A549 (cell line): Measurements from ENCODE around the gene MRPL2. TPM values are rescaled to one million over a fixed set of nuclear protein-coding genes. Genes with fewer than 3 reads are reported as not detected.

Source experiments
- ATAC-seq, 2 experiments: fragments of 200-7000 bp in 1 of 2; fragments of >200 bp in 1 of 2; cut with Nextera tagmentation in 1 of 2; cut with Tn5 transposase in 1 of 2; 3 replicates each; pipeline versions ENCODE4 v1.8.0 to v1.9.1; 2018 to 2020; ENCODE audit warnings: mild to moderate bottlenecking in 1 of 2, moderate library complexity in 1 of 2
- CTCF ChIA-PET: fragments of 300-600 bp; sonication (Branson Sonifier 250); formaldehyde crosslinking; extraction: SDS; loops from one replicate; lab custom pipeline; 2021; ENCODE audit warnings: antibody characterized with exemption, inconsistent platforms; lab: Yijun Ruan, JAX
- POLR2A ChIA-PET: fragments of 350-600 bp; formaldehyde crosslinking; extraction: SDS; loops from one replicate; lab custom pipeline; 2021; ENCODE audit warnings: antibody characterized with exemption, inconsistent platforms; lab: Yijun Ruan, JAX
- DNase-seq, 2 experiments: peaks; one replicate each; pipeline versions ENCODE4 v3.0.0 to v3.0.0-alpha.2; 2011 to 2016; ENCODE audit warnings: low read depth in 1 of 2, low spot score in 1 of 2
- FAIRE-seq: peaks from 2 replicates; lab custom pipeline; 2011; peaks lifted over from hg19 to GRCh38; lab: Jason Lieb, UNC
- H3K27ac ChIP-seq, 2 experiments: fragments of >200 bp; sonication (Bioruptor Twin); formaldehyde crosslinking; 3 replicates each; pipeline ENCODE4 v1.5.1; 2016 to 2017
- H3K4me1 ChIP-seq: fragments of >200 bp; sonication (Bioruptor Twin); formaldehyde crosslinking; 3 replicates; pipeline ENCODE4 v1.6.1; 2016
- H3K4me2 ChIP-seq: fragments of >200 bp; sonication (Bioruptor Twin); formaldehyde crosslinking; 3 replicates; pipeline ENCODE4 v1.6.1; 2016
- H3K4me3 ChIP-seq: fragments of >200 bp; sonication (Bioruptor Twin); formaldehyde crosslinking; 3 replicates; pipeline ENCODE4 v1.5.1; 2016
- H3K9me3 ChIP-seq: fragments of >200 bp; sonication (Bioruptor Twin); formaldehyde crosslinking; 3 replicates; pipeline ENCODE4 v1.6.1; 2016
- BHLHE40 ChIP-seq: IDR thresholded peaks from 2 replicates; pipeline ENCODE4 v1.6.1; 2012; ENCODE audit warnings: low read depth, low read length, inconsistent platforms
- CHD4 ChIP-seq: fragments of 200-600 bp; sonication (generic); IDR thresholded peaks from 2 replicates; pipeline ENCODE4 v1.6.1; 2016; ENCODE audit warnings: antibody characterized with exemption, mild to moderate bottlenecking, borderline replicate concordance
- CTCF ChIP-seq: fragments of >200 bp; sonication (Bioruptor Twin); formaldehyde crosslinking; IDR thresholded peaks from 3 replicates; pipeline ENCODE4 v1.5.1; 2016
- EHMT2 ChIP-seq: fragments of 200-600 bp; sonication (generic); IDR thresholded peaks from 2 replicates; pipeline ENCODE4 v1.6.1; 2016; ENCODE audit warnings: antibody characterized with exemption, low read depth, mild to moderate bottlenecking, moderate library complexity
- FOXS1 ChIP-seq: fragments of 250-450 bp; sonication (Bioruptor Pico); IDR thresholded peaks from 2 replicates; pipeline ENCODE4 v1.5.0; 2020; ENCODE audit warnings: mild to moderate bottlenecking, moderate library complexity
- GATA3 ChIP-seq: IDR thresholded peaks from 2 replicates; pipeline ENCODE4 v1.6.1; 2012; ENCODE audit warnings: borderline replicate concordance
- HOXA7 ChIP-seq: fragments of 250-450 bp; sonication (Bioruptor Pico); IDR thresholded peaks from 2 replicates; pipeline ENCODE4 v1.5.0; 2020; ENCODE audit warnings: mild to moderate bottlenecking, moderate library complexity
- JUNB ChIP-seq: fragments of >200 bp; sonication (Bioruptor Twin); formaldehyde crosslinking; IDR thresholded peaks from 2 replicates; pipeline ENCODE4 v1.6.1; 2016
- KDM1A ChIP-seq: fragments of 200-600 bp; sonication (generic); IDR thresholded peaks from 2 replicates; pipeline ENCODE4 v1.6.1; 2016; ENCODE audit warnings: low read depth, mild to moderate bottlenecking
- KDM5A ChIP-seq: fragments of 200-600 bp; sonication (generic); IDR thresholded peaks from 2 replicates; pipeline ENCODE4 v1.6.1; 2016; ENCODE audit warnings: antibody characterized with exemption, mild to moderate bottlenecking
- MYC ChIP-seq: IDR thresholded peaks from 2 replicates; pipeline ENCODE4 v1.6.1; 2012; ENCODE audit warnings: mild to moderate bottlenecking, inconsistent platforms, low read length, improper control_type of control experiment, borderline replicate concordance
- NPAS2 ChIP-seq: fragments of 250-450 bp; sonication (Bioruptor Pico); IDR thresholded peaks from 2 replicates; pipeline ENCODE4 v1.8.0; 2022; ENCODE audit warnings: mild to moderate bottlenecking, moderate library complexity, borderline replicate concordance
- POLR2A ChIP-seq: IDR thresholded peaks from 2 replicates; pipeline ENCODE4 v1.6.1; 2012; ENCODE audit warnings: mild to moderate bottlenecking, low read length
- RAD21 ChIP-seq, 2 experiments: fragments of >200 bp in 1 of 2; sonication (Bioruptor Twin) in 1 of 2; formaldehyde crosslinking in 1 of 2; IDR thresholded peaks in 1 of 2; conservative IDR thresholded peaks in 1 of 2; 2 replicates in 1 of 2; 3 replicates in 1 of 2; pipeline ENCODE4 v1.6.1; 2012 to 2018; ENCODE audit warnings: inconsistent platforms in 1 of 2
- RCOR1 ChIP-seq: fragments of 150-350 bp; IDR thresholded peaks from 2 replicates; pipeline ENCODE4 v1.6.1; 2014; ENCODE audit warnings: antibody characterized with exemption, low read length, low read depth
- REST ChIP-seq: fragments of 200-600 bp; sonication (generic); IDR thresholded peaks from 2 replicates; pipeline ENCODE4 v1.6.1; 2016; ENCODE audit warnings: antibody characterized with exemption, mild to moderate bottlenecking, moderate library complexity
- RNF2 ChIP-seq: fragments of 200-600 bp; sonication (generic); IDR thresholded peaks from 2 replicates; pipeline ENCODE4 v1.6.1; 2016; ENCODE audit warnings: low read depth, mild to moderate bottlenecking, antibody characterized with exemption, moderate library complexity, borderline replicate concordance
- SMC3 ChIP-seq: fragments of >200 bp; sonication (Bioruptor Twin); formaldehyde crosslinking; IDR thresholded peaks from 3 replicates; pipeline ENCODE4 v1.6.1; 2018; ENCODE audit warnings: inconsistent platforms
- SREBF2 ChIP-seq: fragments of 450-650 bp; IDR thresholded peaks from 2 replicates; pipeline ENCODE4 v1.6.1; 2014; ENCODE audit warnings: mild to moderate bottlenecking, moderate library complexity
- TP53 ChIP-seq: fragments of 250-450 bp; sonication (Bioruptor Pico); IDR thresholded peaks from 2 replicates; pipeline ENCODE4 v1.5.0; 2021; ENCODE audit warnings: mild to moderate bottlenecking, moderate library complexity
- USF2 ChIP-seq: fragments of 450-650 bp; IDR thresholded peaks from 2 replicates; pipeline ENCODE4 v1.6.1; 2014; ENCODE audit warnings: antibody characterized with exemption
- WGBS: methylation state at CpG from one replicate; pipeline ENCODE4 v1.1.6; 2017; ENCODE audit errors: missing lambda C conversion rate; 5-methylcytosine and 5-hydroxymethylcytosine counted together
- polyA plus RNA-seq, 4 experiments: library from polyadenylated mRNA; depleted of rRNA in 3 of 4; stranded (reverse); fragments of >200 nt; fragmentation: RNase III in 1 of 4; extraction: RNeasy Plus Mini Kit Qiagen cat#74134 plus additional on column Dnase treatment in 1 of 4; gene quantifications; 2 replicates in 3 of 4; 3 replicates in 1 of 4; pipeline ENCODE4 v1.2.3, GENCODE V29; 2011 to 2017
- TF ChIP-seq, protein P1 (sequence below): IDR thresholded peaks from 2 replicates; pipeline ENCODE4 v1.6.1; 2012; ENCODE audit warnings: low read depth, borderline replicate concordance
- TF ChIP-seq, protein P2 (sequence below): fragments of 150-350 bp; IDR thresholded peaks from 2 replicates; pipeline ENCODE4 v1.6.1; 2014; ENCODE audit warnings: low read depth, mild to moderate bottlenecking, low read length

Gene MRPL2
- polyA plus RNA-seq, 2 of the 4 experiments (the other 2 are of a cell fraction) = 33.7 to 51.9 TPM

GRCh38 chr6:43105538-43106222, 46.4 kb upstream of the MRPL2 start:
- no peak overlapping the region for H3K4me2 ChIP-seq
- POLR2A ChIA-PET = no interaction called here
- no peak overlapping the region for H3K4me3 ChIP-seq
- ATAC-seq (no peak), FAIRE-seq (no peak), DNase-seq (no peak)
- CTCF ChIA-PET = no interaction called here
- TF ChIP-seq HOXA7 (CRISPR knock-in tag) = no peak
- TF ChIP-seq NPAS2 (CRISPR knock-in tag) = no peak
- no peak for TF ChIP-seq MYC
- no peak for TF ChIP-seq EHMT2
- TF ChIP-seq KDM1A = no peak
- TF ChIP-seq RCOR1 = no peak
- TF ChIP-seq GATA3 = no peak
- TF ChIP-seq SREBF2 = no peak
- no peak for TF ChIP-seq CHD4
- TF ChIP-seq BHLHE40 = no peak
- TF ChIP-seq RNF2 = no peak
- TF ChIP-seq, protein P1, sequence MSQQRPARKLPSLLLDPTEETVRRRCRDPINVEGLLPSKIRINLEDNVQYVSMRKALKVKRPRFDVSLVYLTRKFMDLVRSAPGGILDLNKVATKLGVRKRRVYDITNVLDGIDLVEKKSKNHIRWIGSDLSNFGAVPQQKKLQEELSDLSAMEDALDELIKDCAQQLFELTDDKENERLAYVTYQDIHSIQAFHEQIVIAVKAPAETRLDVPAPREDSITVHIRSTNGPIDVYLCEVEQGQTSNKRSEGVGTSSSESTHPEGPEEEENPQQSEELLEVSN = no peak
- TF ChIP-seq CTCF = no peak
- no peak for TF ChIP-seq REST
- TF ChIP-seq RAD21 (conservative IDR thresholded peaks at IDR 0.05 in 1 of 2, IDR thresholded peaks at IDR 0.05 in 1 of 2) = no peak
- H3K9me3 ChIP-seq = no peaks in the 10 kb centered on the region
- no peaks in the 10 kb centered on the region for H3K4me1 ChIP-seq
- no peak overlapping the region for H3K27ac ChIP-seq
- WGBS = 69% methylated on average over 9 of the region's 9 CpGs

- Histone ChIP-seq H3K4me3 (no peak overlapping the region), H3K4me1 (no peaks in the 10 kb centered on the region), H3K4me2 (no peak overlapping the region), H3K9me3 (no peaks in the 10 kb centered on the region), H3K27ac (no peak overlapping the region)
- TF ChIP-seq POLR2A (no peak), JUNB (no peak), MYC (no peak), RNF2 (no peak), FOXS1 (no peak), SMC3 (no peak), USF2 (no peak), TP53 (CRISPR knock-in tag) (no peak), KDM5A (no peak), NPAS2 (CRISPR knock-in tag) (no peak), CTCF (no peak)
- TF ChIP-seq, protein P2, sequence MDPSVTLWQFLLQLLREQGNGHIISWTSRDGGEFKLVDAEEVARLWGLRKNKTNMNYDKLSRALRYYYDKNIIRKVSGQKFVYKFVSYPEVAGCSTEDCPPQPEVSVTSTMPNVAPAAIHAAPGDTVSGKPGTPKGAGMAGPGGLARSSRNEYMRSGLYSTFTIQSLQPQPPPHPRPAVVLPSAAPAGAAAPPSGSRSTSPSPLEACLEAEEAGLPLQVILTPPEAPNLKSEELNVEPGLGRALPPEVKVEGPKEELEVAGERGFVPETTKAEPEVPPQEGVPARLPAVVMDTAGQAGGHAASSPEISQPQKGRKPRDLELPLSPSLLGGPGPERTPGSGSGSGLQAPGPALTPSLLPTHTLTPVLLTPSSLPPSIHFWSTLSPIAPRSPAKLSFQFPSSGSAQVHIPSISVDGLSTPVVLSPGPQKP = no peak
- no peak for DNase-seq
- 54% methylated on average over 2 of the region's 2 CpGs for WGBS
- POLR2A ChIA-PET = no interaction called here
- ATAC-seq = no peak
- CTCF ChIA-PET = no interaction called here
- no peak for FAIRE-seq
These were observed 44.1 kb upstream of the MRPL2 start for GRCh38 chr6:43103253-43103876.
